ENCODE results near the gene RRAS2.

Gene RRAS2

GRCh38 chr11:14308114-14308896, 50.7 kb downstream of the RRAS2 start:
- TF ChIP-seq CTCF (IDR thresholded peaks at IDR 0.05; ENCODE audit: low read depth, low read length, missing control alignments), result peak; percentile 76
- DNase-seq (ENCODE audit: low read depth), result peak; percentile 26
- no peak overlapping the region for H3K4me3 ChIP-seq (ENCODE audit: low read depth, low read length)
- in situ Hi-C loops (cut with HindIII; ENCODE audit: low sequenced_read_pairs), result no loop called here

GRCh38 chr11:14306481-14306880, 52.5 kb downstream of the RRAS2 start:
- no peak for TF ChIP-seq CTCF (IDR thresholded peaks at IDR 0.05; ENCODE audit: low read depth, low read length, missing control alignments)
- no peak overlapping the region for H3K4me3 ChIP-seq (ENCODE audit: low read depth, low read length)
- no peak for DNase-seq (ENCODE audit: low read depth)
- in situ Hi-C loops (cut with HindIII; ENCODE audit: low sequenced_read_pairs), result no loop called here

- no peak for DNase-seq (ENCODE audit: low read depth)
- in situ Hi-C loops (cut with HindIII; ENCODE audit: low sequenced_read_pairs), result no loop called here
- H3K4me3 ChIP-seq (ENCODE audit: low read depth, low read length), result no peak overlapping the region
These were observed 53.3 kb downstream of the RRAS2 start for GRCh38 chr11:14305649-14306048.

GRCh38 chr11:14304601-14305000, 54.4 kb downstream of the RRAS2 start:
- TF ChIP-seq CTCF (IDR thresholded peaks at IDR 0.05; ENCODE audit: low read depth, low read length, missing control alignments), result no peak
- DNase-seq (ENCODE audit: low read depth), result no peak
- in situ Hi-C loops (cut with HindIII; ENCODE audit: low sequenced_read_pairs), result no loop called here
- H3K4me3 ChIP-seq (ENCODE audit: low read depth, low read length), result no peak overlapping the region

More at GRCh38 chr11:14305649-14306048, 53.3 kb downstream of the RRAS2 start:
- no peak for TF ChIP-seq CTCF (IDR thresholded peaks at IDR 0.05; ENCODE audit: low read depth, low read length, missing control alignments)

- no peak overlapping the region for H3K4me3 ChIP-seq (ENCODE audit: low read depth, low read length)
- peak; percentile 87 for TF ChIP-seq CTCF (IDR thresholded peaks at IDR 0.05; ENCODE audit: low read depth, low read length, missing control alignments)
- DNase-seq (ENCODE audit: low read depth), result peak; percentile 64
- in situ Hi-C loops (cut with HindIII; ENCODE audit: low sequenced_read_pairs), result no loop called here
These were observed 58.2 kb downstream of the RRAS2 start for GRCh38 chr11:14300661-14301304.

- in situ Hi-C loops (cut with HindIII; ENCODE audit: low sequenced_read_pairs), result no loop called here
- TF ChIP-seq CTCF (IDR thresholded peaks at IDR 0.05; ENCODE audit: low read depth, low read length, missing control alignments), result no peak
- no peak for DNase-seq (ENCODE audit: low read depth)
- H3K4me3 ChIP-seq (ENCODE audit: low read depth, low read length), result no peak overlapping the region
These were observed 59.1 kb downstream of the RRAS2 start for GRCh38 chr11:14299921-14300320.
